ENCODE results near the gene ST3GAL4.

DNA sequence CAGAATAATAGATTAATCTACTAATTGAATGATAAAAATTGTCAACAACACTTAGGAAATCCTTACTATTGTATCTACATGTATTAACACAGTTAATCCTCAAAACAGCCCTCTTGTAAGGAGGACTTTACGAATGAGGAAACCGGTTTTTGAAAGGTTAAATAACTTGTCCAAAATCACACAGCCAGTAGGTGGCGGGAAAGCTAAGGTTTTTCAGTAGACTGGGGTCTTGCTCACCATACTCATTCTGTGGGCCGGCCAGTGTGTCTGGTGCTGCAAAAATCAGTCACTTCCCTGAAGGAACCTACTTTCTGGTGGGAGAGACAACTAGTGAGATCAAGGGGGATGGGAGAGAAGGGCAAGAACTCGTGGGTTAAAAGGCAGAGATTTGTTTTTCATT, 47.8 kb upstream of the ST3GAL4 start:
- TF ChIP-seq CTCF (conservative IDR thresholded peaks at IDR 0.05) (no peak), ZFX (IDR thresholded peaks at IDR 0.05) (no peak)
